HepG2 (cell line): Measurements from ENCODE around the gene MFAP2. TPM values are rescaled to one million over a fixed set of nuclear protein-coding genes. Genes with fewer than 3 reads are reported as not detected.

Experiments used
- BCL3 ChIP-seq: sonication (generic); formaldehyde crosslinking; IDR thresholded peaks from 2 replicates; pipeline ENCODE4 v1.5.1; 2020; ENCODE audit warnings: mild to moderate bottlenecking, missing genetic modification reagents, moderate library complexity
- BCL6 ChIP-seq: IDR thresholded peaks from 2 replicates; pipeline ENCODE4 v1.6.1; 2016; ENCODE audit warnings: missing genetic modification reagents, missing compliant biosample characterization
- CBFB ChIP-seq: sonication (generic); formaldehyde crosslinking; IDR thresholded peaks from 2 replicates; pipeline ENCODE4 v1.4.0; 2020; ENCODE audit warnings: missing genetic modification reagents
- CEBPG ChIP-seq: IDR thresholded peaks from 2 replicates; pipeline ENCODE4 v1.6.1; 2016
- DNMT1 ChIP-seq: sonication (generic); formaldehyde crosslinking; IDR thresholded peaks from 2 replicates; pipeline ENCODE4 v1.5.1; 2020; ENCODE audit warnings: mild to moderate bottlenecking, missing genetic modification reagents
- ETV5 ChIP-seq: IDR thresholded peaks from 2 replicates; pipeline ENCODE4 v1.6.1; 2018; ENCODE audit warnings: missing biosample characterization, missing genetic modification reagents, inconsistent platforms, borderline replicate concordance
- FOXA1 ChIP-seq, 2 experiments: fragments of 450-650 bp in 1 of 2; sonication (generic) in 1 of 2; formaldehyde crosslinking in 1 of 2; IDR thresholded peaks; 2 replicates each; pipeline versions ENCODE4 v1.4.0 to v1.6.1; 2016 to 2020; ENCODE audit warnings: missing genetic modification reagents in 1 of 2
- FOXP1 ChIP-seq, 2 experiments: fragments of 450-650 bp in 1 of 2; IDR thresholded peaks; 2 replicates each; pipeline ENCODE4 v1.6.1; 2017 to 2018; ENCODE audit warnings: antibody characterized with exemption in 1 of 2
- HMGXB3 ChIP-seq: sonication (generic); formaldehyde crosslinking; IDR thresholded peaks from 2 replicates; pipeline ENCODE4 v1.4.0; 2020; ENCODE audit warnings: missing genetic modification reagents, borderline replicate concordance
- KDM1A ChIP-seq: IDR thresholded peaks from 2 replicates; pipeline ENCODE4 v1.6.1; 2016; ENCODE audit warnings: missing compliant biosample characterization
- KDM2A ChIP-seq: sonication (generic); formaldehyde crosslinking; IDR thresholded peaks from 2 replicates; pipeline ENCODE4 v1.4.0; 2020; ENCODE audit warnings: low read depth, missing genetic modification reagents, borderline replicate concordance
- MEIS2 ChIP-seq: sonication (generic); formaldehyde crosslinking; IDR thresholded peaks from 2 replicates; pipeline ENCODE4 v1.9.0; 2021; ENCODE audit warnings: mild to moderate bottlenecking, missing genetic modification reagents
- NCOR1 ChIP-seq: fragments of 200-600 bp; sonication (generic); IDR thresholded peaks from 2 replicates; pipeline ENCODE4 v1.7.0; 2017; ENCODE audit warnings: antibody characterized with exemption, low read length, borderline replicate concordance
- NFKB2 ChIP-seq: sonication (generic); formaldehyde crosslinking; IDR thresholded peaks from 2 replicates; pipeline ENCODE4 v1.4.0; 2020; ENCODE audit warnings: missing genetic modification reagents, borderline replicate concordance
- PHF8 ChIP-seq: sonication (generic); formaldehyde crosslinking; IDR thresholded peaks from 2 replicates; pipeline ENCODE4 v1.5.0; 2020; ENCODE audit warnings: missing genetic modification reagents
- PITX1 ChIP-seq: sonication (generic); formaldehyde crosslinking; IDR thresholded peaks from 2 replicates; pipeline ENCODE4 v1.5.1; 2020; ENCODE audit warnings: mild to moderate bottlenecking, missing genetic modification reagents
- POLR2A ChIP-seq, 2 experiments: IDR thresholded peaks; 2 replicates each; pipeline ENCODE4 v1.6.1; 2011; ENCODE audit warnings: low read depth in 2 of 2, low read length in 2 of 2, mild to moderate bottlenecking in 1 of 2, moderate library complexity in 1 of 2; ENCODE audit not compliant: insufficient read depth in 1 of 2
- RARG ChIP-seq: sonication (generic); formaldehyde crosslinking; IDR thresholded peaks from 2 replicates; pipeline ENCODE4 v1.4.0; 2020; ENCODE audit warnings: low read depth, mild to moderate bottlenecking, missing genetic modification reagents
- SATB2 ChIP-seq: sonication (generic); formaldehyde crosslinking; IDR thresholded peaks from 2 replicates; pipeline ENCODE4 v1.5.0; 2020; ENCODE audit warnings: missing genetic modification reagents
- SPEN ChIP-seq: sonication (generic); formaldehyde crosslinking; IDR thresholded peaks from 2 replicates; pipeline ENCODE4 v1.5.1; 2020; ENCODE audit warnings: low read depth, mild to moderate bottlenecking, missing genetic modification reagents
- TBL1XR1 ChIP-seq: fragments of 150-350 bp; IDR thresholded peaks from 2 replicates; pipeline ENCODE4 v1.6.1; 2014; ENCODE audit warnings: borderline replicate concordance, low read length; ENCODE audit not compliant: partially characterized antibody
- TEAD2 ChIP-seq: sonication (generic); formaldehyde crosslinking; IDR thresholded peaks from 2 replicates; pipeline ENCODE4 v1.9.0; 2021; ENCODE audit warnings: missing genetic modification reagents
- TFE3 ChIP-seq: IDR thresholded peaks from 2 replicates; pipeline ENCODE4 v1.6.1; 2016
- ZKSCAN5 ChIP-seq: sonication (generic); formaldehyde crosslinking; IDR thresholded peaks from 2 replicates; pipeline ENCODE4 v1.5.1; 2020; ENCODE audit warnings: mild to moderate bottlenecking, missing genetic modification reagents
- ZNF674 ChIP-seq: sonication (generic); formaldehyde crosslinking; IDR thresholded peaks from 2 replicates; pipeline ENCODE4 v1.5.0; 2020; ENCODE audit warnings: low read depth, mild to moderate bottlenecking, missing genetic modification reagents
- ZNF678 ChIP-seq: sonication (generic); formaldehyde crosslinking; IDR thresholded peaks from 2 replicates; pipeline ENCODE4 v1.4.0; 2020; ENCODE audit warnings: mild to moderate bottlenecking, missing genetic modification reagents
- polyA plus RNA-seq, 8 experiments: library from polyadenylated mRNA; depleted of rRNA in 3 of 8; stranded (reverse) in 7 of 8; unstranded in 1 of 8; fragments of >200 nt; fragmentation: Illumina TruSeq in 4 of 8; extraction: Trizol in 4 of 8; gene quantifications; 2 replicates each; pipeline versions ENCODE4 v1.2.1 to v1.2.3, GENCODE V29; 2011 to 2016; ENCODE audit warnings: low read depth in 4 of 8, missing spikeins in 1 of 8, mixed read lengths in 1 of 8; ENCODE audit not compliant: insufficient read depth in 1 of 8
- total RNA-seq, 5 experiments: library from RNA; depleted of rRNA; stranded (reverse); fragments of >200 nt; fragmentation: Illumina TruSeq; extraction: Trizol; gene quantifications; 2 replicates each; pipeline ENCODE4 v1.2.3, GENCODE V29; 2016; ENCODE audit warnings: low read depth in 1 of 5

Gene MFAP2
- total and polyA plus RNA-seq, 2 of the 13 experiments (the other 11 are each of a cell fraction or from before 2014, with no cell fraction given) = 1.1 to 1.4 TPM

- TF ChIP-seq TFE3 (CRISPR knock-in tag) (no peak), ZKSCAN5 (no peak), TEAD2 (no peak), NCOR1 (no peak), ZNF674 (no peak), FOXA1 (IDR thresholded peaks at IDR 0.05) (no peak), FOXA1 (CRISPR knock-in tag; IDR thresholded peaks at IDR 0.05) (no peak), FOXP1 (IDR thresholded peaks at IDR 0.05) (no peak), FOXP1 (CRISPR knock-in tag; IDR thresholded peaks at IDR 0.05) (no peak), CBFB (no peak), TBL1XR1 (no peak), POLR2A (IDR thresholded peaks at IDR 0.05; ENCODE audit: insufficient read depth in 1 of 2, low read depth in 2 of 2, low read length in 2 of 2) (0 out of 4 replicates have a peak, but pooled peaks of 1 of the 2 experiments have one; percentile 28), SPEN (CRISPR knock-in tag) (peak; percentile 42; the same call in 1 of the 2 replicates), SATB2 (CRISPR knock-in tag) (no peak), ETV5 (CRISPR knock-in tag) (peak; percentile 78), PHF8 (CRISPR knock-in tag) (peak; percentile 52), KDM1A (CRISPR knock-in tag) (no peak), ZNF678 (no peak), DNMT1 (CRISPR knock-in tag) (no peak), BCL3 (no peak), MEIS2 (CRISPR knock-in tag) (peak; percentile 35; the same call in 1 of the 2 replicates), BCL6 (CRISPR knock-in tag) (no peak), KDM2A (CRISPR knock-in tag) (peak; percentile 74), CEBPG (CRISPR knock-in tag) (no peak), HMGXB3 (CRISPR knock-in tag) (no peak), RARG (no peak), PITX1 (CRISPR knock-in tag) (no peak), NFKB2 (0 out of 2 replicates have a peak, but pooled peaks have one; percentile 25)
Measured at GRCh38 chr1:16960560-16961296, 19.7 kb downstream of the MFAP2 start (continued).
